Measurements from ENCODE around the gene RYK.
"Not testable (repeated sequence)": the region's sequence is repeated elsewhere in the genome, so short reads cannot be mapped to it uniquely, and the experiment has no call there.

Gene RYK

DNA sequence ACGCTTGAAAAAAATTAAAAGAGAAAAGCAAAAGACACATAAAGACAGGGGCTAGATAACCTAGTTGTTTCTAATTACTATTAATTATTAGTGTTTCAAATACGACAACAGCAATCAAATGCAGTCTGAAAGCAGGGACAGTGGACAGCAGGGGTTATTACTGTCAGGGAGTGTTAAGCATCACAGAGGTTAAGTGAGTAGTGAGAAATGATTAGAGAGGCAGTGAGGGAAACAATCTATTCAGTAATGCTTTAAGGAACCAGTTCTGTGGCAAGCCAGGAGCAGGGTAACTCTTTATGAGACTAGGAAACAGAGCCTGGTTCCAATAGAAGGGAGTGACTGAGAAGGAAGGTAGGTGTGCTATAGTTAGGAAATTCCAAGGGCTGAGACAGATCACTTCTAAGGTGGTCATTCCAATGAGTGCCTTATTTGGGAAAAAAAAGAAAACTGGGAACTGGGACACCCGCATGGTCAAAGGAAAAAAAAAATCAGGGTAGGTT lies 15.0 kb downstream of the RYK start:
- TF ChIP-seq, protein P1, sequence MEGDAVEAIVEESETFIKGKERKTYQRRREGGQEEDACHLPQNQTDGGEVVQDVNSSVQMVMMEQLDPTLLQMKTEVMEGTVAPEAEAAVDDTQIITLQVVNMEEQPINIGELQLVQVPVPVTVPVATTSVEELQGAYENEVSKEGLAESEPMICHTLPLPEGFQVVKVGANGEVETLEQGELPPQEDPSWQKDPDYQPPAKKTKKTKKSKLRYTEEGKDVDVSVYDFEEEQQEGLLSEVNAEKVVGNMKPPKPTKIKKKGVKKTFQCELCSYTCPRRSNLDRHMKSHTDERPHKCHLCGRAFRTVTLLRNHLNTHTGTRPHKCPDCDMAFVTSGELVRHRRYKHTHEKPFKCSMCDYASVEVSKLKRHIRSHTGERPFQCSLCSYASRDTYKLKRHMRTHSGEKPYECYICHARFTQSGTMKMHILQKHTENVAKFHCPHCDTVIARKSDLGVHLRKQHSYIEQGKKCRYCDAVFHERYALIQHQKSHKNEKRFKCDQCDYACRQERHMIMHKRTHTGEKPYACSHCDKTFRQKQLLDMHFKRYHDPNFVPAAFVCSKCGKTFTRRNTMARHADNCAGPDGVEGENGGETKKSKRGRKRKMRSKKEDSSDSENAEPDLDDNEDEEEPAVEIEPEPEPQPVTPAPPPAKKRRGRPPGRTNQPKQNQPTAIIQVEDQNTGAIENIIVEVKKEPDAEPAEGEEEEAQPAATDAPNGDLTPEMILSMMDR (IDR thresholded peaks at IDR 0.05; ENCODE audit: borderline replicate concordance, insufficient read depth, low read depth, low read length), result no peak
- H3K4me3 ChIP-seq (ENCODE audit: low read depth, low read length), result no peak overlapping the region

DNA sequence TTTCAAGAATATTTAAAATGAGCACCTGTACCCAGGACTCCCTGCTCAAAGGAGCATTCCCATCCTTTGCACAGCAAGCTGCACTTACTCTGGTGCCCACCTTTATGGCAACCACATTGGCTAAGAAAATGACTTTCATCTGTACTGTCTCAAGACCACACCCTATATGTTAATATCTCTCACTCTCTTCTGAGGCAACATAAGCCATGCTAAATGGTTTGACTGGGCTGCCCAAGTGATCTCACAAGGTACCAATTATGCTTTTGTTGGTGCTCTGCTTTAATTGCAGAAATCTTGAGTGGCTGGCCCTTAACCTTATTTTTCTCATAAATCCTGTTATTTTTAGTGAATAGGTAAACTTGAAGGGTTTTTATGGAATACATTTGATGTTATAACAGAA lies 17.7 kb downstream of the RYK start:
- TF ChIP-seq, protein P1 (IDR thresholded peaks at IDR 0.05; ENCODE audit: borderline replicate concordance, insufficient read depth, low read depth, low read length), result no peak
- no peak overlapping the region for H3K4me3 ChIP-seq (ENCODE audit: low read depth, low read length)

DNA sequence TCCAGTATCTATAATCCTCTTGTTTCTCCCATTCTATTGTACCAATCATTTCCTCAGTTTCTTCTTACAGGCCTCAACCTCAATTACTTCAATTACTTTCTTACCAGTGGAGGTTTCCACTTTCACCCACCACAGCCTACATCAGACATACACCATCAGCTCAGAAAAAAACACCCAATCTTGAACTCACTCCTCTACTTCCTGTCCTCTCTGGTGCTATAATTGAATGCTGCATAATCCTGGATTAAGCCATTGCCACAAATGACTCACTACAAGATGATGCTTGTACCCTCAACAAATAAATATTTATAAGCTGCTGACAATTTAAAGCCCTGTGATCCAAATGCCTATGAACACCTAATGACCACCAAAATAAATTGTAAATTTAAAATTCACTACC lies 18.5 kb downstream of the RYK start:
- H3K4me3 ChIP-seq (ENCODE audit: low read depth, low read length), result no peak overlapping the region
- TF ChIP-seq, protein P1 (IDR thresholded peaks at IDR 0.05; ENCODE audit: borderline replicate concordance, insufficient read depth, low read depth, low read length), result no peak

DNA sequence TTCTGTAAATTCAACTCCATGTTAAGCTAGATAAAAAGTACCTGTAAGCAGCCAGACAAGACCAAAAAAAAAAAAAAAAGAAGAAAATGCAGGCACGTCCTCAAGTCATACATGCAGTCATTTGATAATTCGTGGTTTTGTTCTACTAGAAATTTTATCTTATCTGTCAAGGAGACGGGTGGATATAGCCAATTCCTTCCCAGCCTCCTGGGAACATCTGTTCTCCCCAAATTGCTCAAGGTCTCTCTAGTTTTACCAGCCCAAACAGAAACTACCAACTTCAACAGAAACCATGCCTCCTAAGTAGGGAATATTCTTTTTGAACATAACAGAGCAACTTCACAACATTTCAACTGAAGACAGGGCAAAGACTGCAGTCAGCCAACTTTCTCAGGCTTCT lies 19.5 kb downstream of the RYK start:
- no peak overlapping the region for H3K4me3 ChIP-seq (ENCODE audit: low read depth, low read length)
- TF ChIP-seq, protein P1 (IDR thresholded peaks at IDR 0.05; ENCODE audit: borderline replicate concordance, insufficient read depth, low read depth, low read length), result no peak

DNA sequence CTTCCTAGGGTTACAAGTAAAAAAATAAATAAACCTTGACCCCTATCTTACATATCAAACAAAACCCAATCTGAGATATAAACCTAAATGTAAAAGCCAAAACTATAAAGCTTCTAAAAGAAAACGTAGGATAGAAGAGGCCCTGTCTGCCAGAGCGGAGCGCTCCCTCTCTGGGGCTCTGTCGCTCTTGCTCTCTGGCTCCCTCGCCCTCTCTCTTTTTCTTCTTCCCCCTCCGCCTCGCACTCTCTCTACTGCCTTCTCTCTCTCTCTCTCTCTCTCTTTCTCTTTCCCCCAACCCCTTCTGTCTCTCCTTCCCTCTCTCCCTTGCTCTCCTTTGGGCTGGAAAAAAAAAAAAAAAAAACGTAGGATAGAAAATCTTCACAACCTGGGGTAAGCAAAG lies 21.6 kb downstream of the RYK start:
- TF ChIP-seq, protein P1 (IDR thresholded peaks at IDR 0.05; ENCODE audit: borderline replicate concordance, insufficient read depth, low read depth, low read length), result no peak
- H3K4me3 ChIP-seq (ENCODE audit: low read depth, low read length), result no peak overlapping the region

DNA sequence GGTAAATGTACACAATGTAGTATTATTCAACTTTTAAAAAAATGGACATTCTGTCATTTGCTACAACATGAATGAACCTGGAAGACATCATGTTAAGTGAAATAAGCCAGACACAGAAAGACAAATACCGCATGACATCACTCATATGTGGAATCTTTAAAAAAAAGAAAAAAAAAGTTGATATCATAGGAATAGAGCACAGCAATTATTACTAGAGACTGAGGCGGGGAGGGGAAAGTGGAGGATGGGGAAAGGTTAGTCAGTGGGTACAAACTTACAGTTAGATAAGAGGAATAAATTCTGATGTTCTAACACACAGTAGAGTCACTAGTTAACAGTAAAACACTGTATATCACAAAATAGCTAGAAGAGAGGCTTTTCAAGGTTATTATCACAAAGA lies 22.2 kb downstream of the RYK start:
- no peak overlapping the region for H3K4me3 ChIP-seq (ENCODE audit: low read depth, low read length)
- TF ChIP-seq, protein P1 (IDR thresholded peaks at IDR 0.05; ENCODE audit: borderline replicate concordance, insufficient read depth, low read depth, low read length), result no peak

DNA sequence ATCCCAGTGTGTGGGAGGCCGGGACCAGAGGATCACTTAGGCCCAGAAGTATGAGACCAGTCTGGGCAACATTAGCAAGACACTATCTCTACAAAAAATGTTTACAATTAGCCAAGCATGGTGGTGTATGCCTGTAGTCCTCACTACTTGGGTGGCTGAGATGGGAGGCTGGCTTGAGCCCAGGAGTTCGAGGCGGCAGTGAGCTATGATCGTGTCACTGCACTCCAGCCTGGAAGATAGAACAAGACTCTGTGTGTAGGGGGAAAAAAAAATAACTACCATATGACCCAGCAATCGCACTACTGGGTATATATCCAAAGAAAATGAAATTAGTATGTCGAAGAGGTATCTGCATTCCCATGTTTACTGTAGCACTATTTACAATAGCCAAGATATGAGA lies 22.6 kb downstream of the RYK start:
- TF ChIP-seq, protein P1 (IDR thresholded peaks at IDR 0.05; ENCODE audit: borderline replicate concordance, insufficient read depth, low read depth, low read length), result no peak
- H3K4me3 ChIP-seq (ENCODE audit: low read depth, low read length), result no peak overlapping the region

DNA sequence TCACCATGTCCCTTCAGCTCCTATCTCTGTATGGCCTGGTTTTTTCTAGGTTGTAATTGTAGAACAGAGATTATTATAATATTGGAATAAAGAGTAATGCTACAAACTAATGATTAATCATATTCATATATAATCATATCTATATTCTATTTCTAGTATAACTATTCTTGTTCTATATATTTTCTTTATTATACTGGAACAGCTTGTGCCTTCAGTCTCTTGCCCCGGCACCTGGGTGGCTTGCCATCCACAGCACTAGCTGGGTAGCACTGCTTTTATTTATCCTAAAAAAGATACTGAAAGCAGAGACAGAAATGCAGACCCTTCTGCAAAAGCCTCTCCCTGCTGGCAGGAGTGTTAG lies 25.9 kb downstream of the RYK start:
- not testable (repeated sequence) for H3K4me3 ChIP-seq (ENCODE audit: low read depth, low read length)

Data from GM12875 (cell line).